ENCODE measurements around the gene DCST1.

DNA sequence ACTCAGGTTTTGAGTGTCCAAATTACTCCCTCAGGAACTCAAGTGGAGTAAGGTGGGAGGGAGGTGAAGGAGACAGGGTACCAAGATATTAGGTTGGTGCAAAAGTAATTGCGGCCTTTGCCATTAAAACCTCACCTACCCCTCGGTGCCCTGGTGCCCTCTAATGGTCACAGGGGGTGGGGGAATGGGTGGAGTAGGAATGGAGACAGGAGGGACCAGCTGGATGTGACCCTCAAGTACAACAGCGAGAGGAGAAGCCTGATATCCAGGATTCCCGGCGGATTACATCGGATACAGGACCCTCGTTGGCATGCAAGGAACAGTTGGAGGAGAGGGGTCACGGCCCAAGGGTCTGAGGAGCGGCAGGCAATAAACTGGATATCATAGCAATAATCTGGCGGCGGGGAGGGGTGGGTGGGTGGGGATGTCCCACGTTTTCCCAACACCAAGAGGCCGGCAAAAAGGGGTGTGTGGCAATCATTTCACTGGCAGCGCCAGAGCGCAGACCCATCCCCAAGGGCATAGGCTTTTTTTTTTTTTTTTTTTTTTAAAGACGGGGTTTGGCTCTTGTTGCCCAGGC lies 35.3 kb upstream of the DCST1 start:
- no peak for TF ChIP-seq CENPX (CRISPR knock-in tag; IDR thresholded peaks at IDR 0.05)
- no peak for TF ChIP-seq SMAD3 (CRISPR knock-in tag; IDR thresholded peaks at IDR 0.05)
- no peak for TF ChIP-seq ZNF83 (CRISPR knock-in tag; IDR thresholded peaks at IDR 0.05; ENCODE audit: borderline replicate concordance)
- TF ChIP-seq ZSCAN21 (CRISPR knock-in tag; IDR thresholded peaks at IDR 0.05; ENCODE audit: borderline replicate concordance) = no peak
- TF ChIP-seq, protein P1, sequence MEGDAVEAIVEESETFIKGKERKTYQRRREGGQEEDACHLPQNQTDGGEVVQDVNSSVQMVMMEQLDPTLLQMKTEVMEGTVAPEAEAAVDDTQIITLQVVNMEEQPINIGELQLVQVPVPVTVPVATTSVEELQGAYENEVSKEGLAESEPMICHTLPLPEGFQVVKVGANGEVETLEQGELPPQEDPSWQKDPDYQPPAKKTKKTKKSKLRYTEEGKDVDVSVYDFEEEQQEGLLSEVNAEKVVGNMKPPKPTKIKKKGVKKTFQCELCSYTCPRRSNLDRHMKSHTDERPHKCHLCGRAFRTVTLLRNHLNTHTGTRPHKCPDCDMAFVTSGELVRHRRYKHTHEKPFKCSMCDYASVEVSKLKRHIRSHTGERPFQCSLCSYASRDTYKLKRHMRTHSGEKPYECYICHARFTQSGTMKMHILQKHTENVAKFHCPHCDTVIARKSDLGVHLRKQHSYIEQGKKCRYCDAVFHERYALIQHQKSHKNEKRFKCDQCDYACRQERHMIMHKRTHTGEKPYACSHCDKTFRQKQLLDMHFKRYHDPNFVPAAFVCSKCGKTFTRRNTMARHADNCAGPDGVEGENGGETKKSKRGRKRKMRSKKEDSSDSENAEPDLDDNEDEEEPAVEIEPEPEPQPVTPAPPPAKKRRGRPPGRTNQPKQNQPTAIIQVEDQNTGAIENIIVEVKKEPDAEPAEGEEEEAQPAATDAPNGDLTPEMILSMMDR (CRISPR knock-in tag; IDR thresholded peaks at IDR 0.05) = peak; percentile 39
- TF ChIP-seq SKI (IDR thresholded peaks at IDR 0.05; ENCODE audit: partially characterized antibody) = no peak
- no peak for TF ChIP-seq CREB1 (IDR thresholded peaks at IDR 0.05)
- no peak for TF ChIP-seq CREB1 (CRISPR knock-in tag; IDR thresholded peaks at IDR 0.05)
- TF ChIP-seq ZNF839 (CRISPR knock-in tag; IDR thresholded peaks at IDR 0.05; ENCODE audit: borderline replicate concordance) = no peak
- TF ChIP-seq MEIS2 (CRISPR knock-in tag; IDR thresholded peaks at IDR 0.05) = no peak
